IPS-18a (cell line): ENCODE measurements around the gene DCLRE1C.
"Not testable (repeated sequence)": the region's sequence is repeated elsewhere in the genome, so short reads cannot be mapped to it uniquely, and the experiment has no call there.

Experiments
- H3K27ac ChIP-seq: one replicate; pipeline ENCODE4 v1.5.1; 2013; ENCODE audit warnings: low read length
- H3K27me3 ChIP-seq: one replicate; pipeline ENCODE4 v1.6.1; 2013; ENCODE audit warnings: mild to moderate bottlenecking, low read length; ENCODE audit not compliant: control insufficient read depth, insufficient read depth
- H3K36me3 ChIP-seq: one replicate; pipeline ENCODE4 v1.6.1; 2013; ENCODE audit warnings: low read depth, low read length; ENCODE audit not compliant: control insufficient read depth
- H3K4me1 ChIP-seq: one replicate; pipeline ENCODE4 v1.6.1; 2013; ENCODE audit warnings: low read depth, low read length; ENCODE audit not compliant: control insufficient read depth
- H3K4me3 ChIP-seq: one replicate; pipeline ENCODE4 v1.5.1; 2013; ENCODE audit warnings: low read length
- H3K9ac ChIP-seq: one replicate; pipeline ENCODE4 v1.6.1; 2013; ENCODE audit warnings: mild to moderate bottlenecking, low read length, moderate library complexity
- H3K9me3 ChIP-seq: one replicate; pipeline ENCODE4 v1.6.1; 2013; ENCODE audit warnings: low read depth, low read length; ENCODE audit not compliant: control insufficient read depth

The DCLRE1C gene

DNA sequence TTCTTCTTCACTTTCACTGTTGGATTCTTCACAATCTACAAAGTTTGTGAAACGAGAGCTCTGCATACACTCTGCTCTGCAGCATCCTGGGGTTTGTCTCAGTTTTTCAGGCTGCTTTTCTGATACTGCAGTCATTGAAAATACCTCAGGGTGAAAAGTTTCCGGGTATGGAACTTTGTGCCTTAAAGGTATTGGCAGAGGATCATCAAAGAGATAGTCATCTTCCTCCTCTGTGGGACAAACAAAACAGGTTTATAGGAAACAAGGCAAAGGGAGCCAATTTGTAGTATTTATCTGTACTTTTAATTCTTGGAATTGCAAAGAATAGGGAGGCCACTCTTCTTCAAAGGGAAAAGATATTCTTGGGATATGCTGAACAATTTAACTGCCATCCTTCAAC lies 44.8 kb downstream of the DCLRE1C start:
- Histone ChIP-seq H3K9me3 (peaks cover 30% of the 10 kb centered on the region), H3K27ac (no peak overlapping the region), H3K9ac (no peak overlapping the region), H3K27me3 (no peaks in the 10 kb centered on the region), H3K4me1 (no peaks in the 10 kb centered on the region), H3K36me3 (peaks cover 58% of the 10 kb centered on the region), H3K4me3 (no peak overlapping the region)

DNA sequence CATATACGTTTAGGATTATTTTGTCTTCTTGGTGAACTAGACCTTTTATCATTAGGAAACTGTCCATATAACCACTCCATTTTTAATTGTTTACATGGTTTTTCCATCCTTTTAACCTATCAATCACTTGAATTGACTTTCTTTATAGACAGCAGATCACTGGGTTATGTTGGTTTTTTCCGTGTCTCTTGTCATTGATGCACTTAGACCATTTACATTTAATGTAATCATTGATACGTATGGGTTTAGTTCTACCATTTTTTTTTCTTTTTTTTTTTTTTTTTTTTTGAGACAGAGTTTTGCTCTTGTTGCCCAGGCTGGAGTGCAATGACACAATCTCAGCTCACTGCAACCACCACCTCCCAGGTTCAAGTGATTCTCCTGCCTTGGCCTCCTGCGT lies 46.3 kb downstream of the DCLRE1C start:
- not testable (repeated sequence) for H3K9ac ChIP-seq, H3K27me3 ChIP-seq, H3K4me1 ChIP-seq, H3K4me3 ChIP-seq, H3K27ac ChIP-seq
- Histone ChIP-seq H3K9me3 (peaks cover 26% of the 10 kb centered on the region), H3K36me3 (peaks cover 64% of the 10 kb centered on the region)

DNA sequence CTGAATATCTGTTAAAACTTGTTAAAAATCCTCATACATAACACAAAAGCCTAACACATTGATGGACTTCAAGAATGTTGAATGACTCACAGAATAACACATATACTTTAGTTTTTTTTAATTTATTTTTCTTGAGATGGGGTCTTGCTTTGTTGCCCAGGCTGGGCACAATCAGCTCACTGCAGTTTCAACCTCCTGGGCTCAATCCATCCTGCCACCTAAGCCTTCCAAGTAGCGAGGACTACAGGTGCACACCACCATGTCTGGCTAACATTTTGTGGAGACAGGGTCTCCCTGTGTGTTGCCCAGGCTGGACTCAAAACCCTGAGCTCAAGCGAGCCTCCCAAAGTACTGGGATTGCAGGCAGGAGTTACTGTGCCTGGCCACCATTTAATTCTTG lies 47.1 kb downstream of the DCLRE1C start:
- no peak overlapping the region for H3K4me3 ChIP-seq
- peaks cover 22% of the 10 kb centered on the region for H3K9me3 ChIP-seq
- no peaks in the 10 kb centered on the region for H3K4me1 ChIP-seq
- H3K36me3 ChIP-seq: peaks cover 73% of the 10 kb centered on the region
- no peak overlapping the region for H3K27ac ChIP-seq
- H3K9ac ChIP-seq: no peak overlapping the region
- no peaks in the 10 kb centered on the region for H3K27me3 ChIP-seq

DNA sequence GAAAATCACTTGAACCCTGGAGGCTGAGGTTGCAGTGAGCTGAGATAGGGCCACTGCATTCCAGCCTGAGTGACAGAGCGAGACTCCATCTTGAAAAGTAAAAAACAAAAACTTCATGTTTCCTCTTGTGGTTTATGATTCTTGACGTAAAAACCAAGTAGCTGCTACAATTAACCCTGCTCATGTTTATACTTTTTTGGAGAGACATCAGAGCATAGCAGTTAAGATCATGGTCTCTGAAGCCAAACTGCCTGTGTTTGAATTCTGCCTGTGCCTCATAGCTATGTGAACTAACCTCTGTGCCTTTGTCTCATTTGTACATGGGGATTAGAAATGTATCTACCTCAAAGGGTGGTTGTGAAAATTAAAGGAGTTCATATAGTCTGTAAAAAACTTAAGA lies 48.0 kb downstream of the DCLRE1C start:
- Histone ChIP-seq H3K9me3 (peaks cover 13% of the 10 kb centered on the region), H3K27ac (no peak overlapping the region), H3K36me3 (peaks cover 76% of the 10 kb centered on the region), H3K27me3 (no peaks in the 10 kb centered on the region), H3K9ac (no peak overlapping the region), H3K4me3 (no peak overlapping the region), H3K4me1 (no peaks in the 10 kb centered on the region)

DNA sequence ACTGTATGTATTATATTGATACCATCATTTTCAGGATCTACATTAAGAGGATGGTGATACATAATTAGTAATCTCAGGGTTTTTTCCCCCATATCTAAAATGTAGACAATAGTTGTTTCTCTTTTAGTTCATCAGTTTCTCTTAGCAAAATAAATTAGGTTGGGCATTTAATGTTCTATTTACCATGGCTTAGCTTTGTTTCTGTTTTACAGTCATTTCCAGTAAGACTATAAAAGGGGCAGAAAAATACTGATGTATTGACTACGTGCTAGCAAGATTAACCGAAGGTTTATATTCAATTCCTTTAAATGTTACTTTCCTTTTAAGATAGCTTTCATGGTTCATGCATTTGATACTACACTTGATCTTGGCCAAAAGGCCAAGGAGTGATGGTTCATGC lies 49.0 kb downstream of the DCLRE1C start:
- Histone ChIP-seq H3K9me3 (peaks cover 9% of the 10 kb centered on the region), H3K27me3 (no peaks in the 10 kb centered on the region), H3K36me3 (peaks cover 80% of the 10 kb centered on the region), H3K27ac (no peak overlapping the region), H3K4me3 (no peak overlapping the region), H3K4me1 (no peaks in the 10 kb centered on the region), H3K9ac (no peak overlapping the region)

- Histone ChIP-seq H3K4me3 (no peak overlapping the region), H3K27ac (no peak overlapping the region), H3K27me3 (no peaks in the 10 kb centered on the region), H3K9me3 (peaks cover 8% of the 10 kb centered on the region), H3K4me1 (no peaks in the 10 kb centered on the region), H3K36me3 (peaks cover 82% of the 10 kb centered on the region), H3K9ac (no peak overlapping the region)
Observed at GRCh38 chr10:14904316-14904732, 49.6 kb downstream of the DCLRE1C start.

DNA sequence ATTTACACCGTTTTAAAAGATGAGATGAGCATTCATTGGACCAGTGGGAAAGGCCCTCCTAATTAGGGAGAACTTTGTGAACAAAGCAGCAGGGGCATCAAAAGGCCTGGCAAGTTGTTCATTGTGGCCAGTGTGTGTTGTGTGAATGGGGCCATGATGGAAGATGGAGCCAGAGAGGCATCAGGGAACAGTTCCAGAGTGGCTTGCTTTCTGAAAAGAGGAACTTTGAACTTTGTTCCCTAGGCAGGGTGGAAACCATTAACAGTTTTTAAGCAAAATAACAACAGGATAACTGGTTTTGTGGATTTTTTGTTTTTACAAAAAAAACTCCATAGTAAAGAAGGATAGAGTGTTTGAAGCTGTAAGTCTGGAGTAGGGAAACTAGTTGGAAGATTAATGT lies 62.7 kb downstream of the DCLRE1C start:
- Histone ChIP-seq H3K27ac (no peak overlapping the region), H3K9me3 (no peaks in the 10 kb centered on the region), H3K9ac (no peak overlapping the region), H3K4me1 (no peaks in the 10 kb centered on the region), H3K36me3 (peaks cover 8% of the 10 kb centered on the region), H3K27me3 (no peaks in the 10 kb centered on the region), H3K4me3 (no peak overlapping the region)

DNA sequence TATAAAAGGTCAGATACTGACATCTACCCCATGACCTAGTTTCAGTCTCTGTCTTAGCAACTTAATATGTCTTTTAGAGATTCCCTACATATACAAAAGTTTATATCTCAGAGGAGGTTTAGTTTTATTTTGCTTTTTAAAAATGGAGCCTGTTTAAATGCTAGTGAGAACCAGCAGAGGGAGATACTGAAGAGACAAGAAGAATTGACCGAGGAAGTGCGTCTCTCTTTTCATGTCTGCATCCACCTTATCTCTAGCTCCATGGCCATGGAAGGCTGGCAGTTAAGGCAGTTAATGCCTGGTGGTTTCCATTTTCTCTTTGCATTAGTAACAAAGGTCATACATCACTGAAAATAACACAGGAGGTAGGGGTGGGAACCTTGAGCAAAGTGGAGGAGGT lies 64.6 kb downstream of the DCLRE1C start:
- Histone ChIP-seq H3K9me3 (no peaks in the 10 kb centered on the region), H3K9ac (no peak overlapping the region), H3K36me3 (peaks cover 19% of the 10 kb centered on the region), H3K27me3 (no peaks in the 10 kb centered on the region), H3K4me1 (no peaks in the 10 kb centered on the region), H3K4me3 (no peak overlapping the region), H3K27ac (no peak overlapping the region)

- Histone ChIP-seq H3K9ac (no peak overlapping the region), H3K4me3 (no peak overlapping the region), H3K36me3 (peaks cover 29% of the 10 kb centered on the region), H3K27ac (no peak overlapping the region), H3K27me3 (no peaks in the 10 kb centered on the region), H3K4me1 (peaks cover 10% of the 10 kb centered on the region), H3K9me3 (no peaks in the 10 kb centered on the region)
Observed at GRCh38 chr10:14884082-14884481, 69.8 kb downstream of the DCLRE1C start.

DNA sequence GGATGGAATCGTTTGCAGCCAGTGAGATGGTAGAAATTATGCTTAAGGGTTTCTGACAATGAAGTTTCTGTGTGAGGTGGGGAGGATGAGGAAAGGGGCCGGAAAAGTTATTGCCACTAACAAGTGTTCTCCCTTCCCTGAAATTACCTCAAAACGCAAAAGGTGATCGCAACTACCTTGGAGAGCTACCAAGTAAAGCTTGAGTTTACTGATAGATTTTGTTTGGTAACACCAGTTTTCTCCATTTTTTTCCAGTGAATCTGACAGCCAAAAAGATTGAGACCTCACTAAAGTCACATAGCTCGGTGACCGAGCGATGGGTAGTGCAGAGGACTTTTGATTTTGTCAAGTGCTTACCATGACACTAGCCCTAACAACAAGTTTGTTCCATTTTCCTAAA lies 73.7 kb downstream of the DCLRE1C start:
- Histone ChIP-seq H3K9ac (peak overlapping the region; percentile 97), H3K27ac (no peak overlapping the region), H3K27me3 (no peaks in the 10 kb centered on the region), H3K36me3 (peaks cover 12% of the 10 kb centered on the region), H3K4me1 (peaks cover 21% of the 10 kb centered on the region), H3K9me3 (no peaks in the 10 kb centered on the region), H3K4me3 (peak overlapping the region; percentile 97)

- Histone ChIP-seq H3K4me1 (peaks cover 21% of the 10 kb centered on the region), H3K9me3 (no peaks in the 10 kb centered on the region), H3K36me3 (peaks cover 10% of the 10 kb centered on the region), H3K27ac (no peak overlapping the region), H3K27me3 (no peaks in the 10 kb centered on the region), H3K9ac (peak overlapping the region; percentile 97), H3K4me3 (peak overlapping the region; percentile 97)
Observed at GRCh38 chr10:14879928-14880193, 74.0 kb downstream of the DCLRE1C start.

DNA sequence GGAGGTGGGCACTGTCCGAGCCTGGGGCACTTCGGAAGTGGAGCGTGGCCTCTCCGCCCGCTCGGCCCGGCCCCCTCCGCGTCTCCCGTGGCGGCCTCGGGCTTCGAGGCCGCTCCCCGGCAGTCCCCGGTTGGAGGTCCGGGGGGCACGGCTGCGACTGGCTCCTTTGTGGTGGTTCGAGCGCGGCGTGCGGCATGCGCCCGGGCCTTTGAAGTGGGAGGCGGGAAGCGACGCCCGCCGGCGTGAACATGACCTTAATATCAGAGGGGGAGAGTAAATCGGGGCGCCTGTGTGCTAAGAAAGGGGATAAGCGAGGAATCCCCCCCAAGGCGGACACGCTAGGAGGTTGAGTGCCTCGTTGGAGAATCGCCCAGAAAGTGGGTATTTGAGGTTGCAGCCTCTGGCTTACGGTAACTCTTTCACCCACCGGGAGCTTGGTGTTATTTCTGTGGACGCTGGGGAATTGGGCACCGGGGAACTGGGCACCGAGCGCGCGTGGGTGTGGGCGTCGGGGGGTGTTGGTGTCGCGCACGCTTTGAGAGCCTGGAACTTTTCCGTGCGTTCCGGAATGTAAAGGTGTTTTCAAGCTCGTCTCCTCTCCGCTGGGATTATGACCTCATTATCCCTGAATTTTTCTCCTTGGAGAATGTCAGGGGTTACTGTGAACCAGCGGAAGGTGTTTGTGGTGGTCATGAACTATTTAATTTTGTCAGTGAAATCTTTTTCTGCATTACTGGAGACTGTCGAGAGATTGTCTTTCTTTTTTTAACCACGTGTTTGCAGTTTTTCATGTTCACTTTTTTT lies 74.6 kb downstream of the DCLRE1C start:
- Histone ChIP-seq H3K4me1 (peaks cover 21% of the 10 kb centered on the region), H3K27ac (peak overlapping the region; percentile 84), H3K27me3 (no peaks in the 10 kb centered on the region), H3K36me3 (peaks cover 9% of the 10 kb centered on the region), H3K9ac (peak overlapping the region; percentile 97), H3K9me3 (no peaks in the 10 kb centered on the region), H3K4me3 (peak overlapping the region; percentile 97)
